MM.1S (cell line): ENCODE results near the gene FAM118A.

Experiments used
- DNase-seq: peaks from one replicate; pipeline ENCODE4 v3.0.0-alpha.2; 2015
- H2AFZ ChIP-seq: fragments of 300-600 bp; sonication (generic); 2 replicates; pipeline ENCODE4 v1.6.0; 2016; ENCODE audit warnings: antibody characterized with exemption, low read length
- H3F3A ChIP-seq: fragments of 300-600 bp; sonication (generic); 2 replicates; pipeline ENCODE4 v1.6.1; 2016; ENCODE audit warnings: mild to moderate bottlenecking, antibody characterized with exemption, low read length, moderate library complexity, mixed read lengths; ENCODE audit not compliant: insufficient read depth
- H3K27ac ChIP-seq: fragments of 300-600 bp; sonication (generic); 2 replicates; pipeline ENCODE4 v1.5.1; 2016; ENCODE audit warnings: mild to moderate bottlenecking, low read length
- H3K27me3 ChIP-seq: fragments of 300-600 bp; sonication (generic); replicated peaks from 2 replicates; pipeline ENCODE4 v1.6.0; 2016; ENCODE audit warnings: low read length; ENCODE audit not compliant: insufficient read depth
- H3K36me3 ChIP-seq: fragments of 300-600 bp; sonication (generic); replicated peaks from 2 replicates; pipeline ENCODE4 v1.6.1; 2016; ENCODE audit warnings: mild to moderate bottlenecking, low read length, mixed read lengths; ENCODE audit not compliant: insufficient read depth
- H3K4me1 ChIP-seq: fragments of 300-600 bp; sonication (generic); 2 replicates; pipeline ENCODE4 v1.6.1; 2016; ENCODE audit warnings: low read length, mixed read lengths
- H3K4me2 ChIP-seq: fragments of 300-600 bp; sonication (generic); 2 replicates; pipeline ENCODE4 v1.6.0; 2016; ENCODE audit warnings: low read depth, low read length
- H3K4me3 ChIP-seq: fragments of 300-600 bp; sonication (generic); 2 replicates; pipeline ENCODE4 v1.5.1; 2016; ENCODE audit warnings: low read length, mixed read lengths
- H3K79me2 ChIP-seq: fragments of 300-600 bp; sonication (generic); 2 replicates; pipeline ENCODE4 v1.6.1; 2016; ENCODE audit warnings: mixed run types, low read length, mixed read lengths
- H3K9ac ChIP-seq: fragments of 300-600 bp; sonication (generic); 2 replicates; pipeline ENCODE4 v1.6.1; 2016; ENCODE audit warnings: low read length, mixed read lengths
- H3K9me2 ChIP-seq: fragments of 300-600 bp; sonication (generic); replicated peaks from 2 replicates; pipeline ENCODE4 v1.6.1; 2016; ENCODE audit warnings: mild to moderate bottlenecking, low read length, mixed read lengths; ENCODE audit not compliant: insufficient read depth
- H3K9me3 ChIP-seq: fragments of 300-600 bp; sonication (generic); replicated peaks from 2 replicates; pipeline ENCODE4 v1.6.1; 2016; ENCODE audit warnings: mild to moderate bottlenecking, low read length, mixed read lengths; ENCODE audit not compliant: insufficient read depth
- H4K20me1 ChIP-seq: fragments of 300-600 bp; sonication (generic); 2 replicates; pipeline ENCODE4 v1.6.1; 2016; ENCODE audit warnings: mild to moderate bottlenecking, low read length, moderate library complexity, mixed read lengths; ENCODE audit not compliant: insufficient read depth
- EZH2 ChIP-seq: fragments of 300-600 bp; sonication (generic); optimal IDR thresholded peaks from 2 replicates; pipeline ENCODE3; 2017; ENCODE audit warnings: low read depth, mild to moderate bottlenecking, antibody characterized with exemption, low read length, mixed read lengths
- EZH2phosphoT487 ChIP-seq: fragments of 300-600 bp; sonication (generic); IDR thresholded peaks from 2 replicates; pipeline ENCODE4 v1.6.1; 2018; ENCODE audit warnings: antibody characterized with exemption, low read length
- TF ChIP-seq, protein P1 (sequence below): fragments of 300-600 bp; sonication (generic); IDR thresholded peaks from 2 replicates; pipeline ENCODE4 v1.5.1; 2016; ENCODE audit warnings: antibody characterized with exemption, low read length, mixed read lengths

The FAM118A gene

DNA sequence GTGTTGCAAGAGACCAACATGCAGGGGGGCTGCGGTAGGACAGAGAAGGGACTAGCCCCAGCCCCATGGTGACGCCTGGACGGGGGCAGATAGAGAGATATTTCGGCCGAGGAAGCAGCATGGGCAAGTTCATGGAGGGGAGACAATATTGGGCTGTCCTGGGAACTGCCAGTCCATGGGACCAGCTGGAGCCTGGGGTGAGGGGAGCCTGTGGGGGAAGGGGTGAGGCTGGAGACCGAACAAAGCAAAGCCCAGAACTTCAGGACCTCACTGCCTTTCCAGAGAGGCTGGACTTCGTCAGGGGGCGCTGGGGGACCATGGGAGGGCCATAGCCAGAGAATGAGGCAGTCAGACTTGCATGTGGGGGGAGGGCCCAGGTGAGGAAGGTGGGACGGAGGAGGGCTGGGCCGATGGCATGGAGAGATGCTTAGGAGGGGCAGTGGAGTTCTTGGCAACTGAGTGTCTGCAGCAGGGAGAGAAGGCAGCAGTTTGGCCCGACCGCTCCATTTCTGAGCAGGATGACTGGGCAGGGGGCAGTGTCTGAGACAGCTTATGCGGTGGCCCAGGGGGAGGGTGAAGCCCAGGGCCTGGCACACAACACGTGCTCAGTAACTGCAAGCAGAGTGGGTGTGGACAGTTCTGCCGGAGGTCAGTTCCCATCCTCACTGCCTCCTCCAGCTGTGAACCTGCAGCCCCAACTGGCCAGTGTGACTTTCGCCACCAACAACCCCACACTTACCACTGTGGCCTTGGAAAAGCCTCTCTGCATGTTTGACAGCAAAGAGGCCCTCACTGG lies 24.3 kb upstream of the FAM118A start:
- no peak overlapping the region; the same call in 1 of the 2 replicates for H3K4me3 ChIP-seq
- H3K4me2 ChIP-seq = peak overlapping the region; percentile 79; the same call in 1 of the 2 replicates
- H3F3A ChIP-seq = no peaks in the 10 kb centered on the region
- H3K36me3 ChIP-seq = no peaks in the 10 kb centered on the region
- no peaks in the 10 kb centered on the region for H4K20me1 ChIP-seq
- H3K9ac ChIP-seq = no peak overlapping the region
- no peaks in the 10 kb centered on the region for H3K79me2 ChIP-seq
- peaks cover 18% of the 10 kb centered on the region for H3K27me3 ChIP-seq
- no peaks in the 10 kb centered on the region for H3K9me3 ChIP-seq
- DNase-seq = no peak
- H3K4me1 ChIP-seq = peaks cover 4% of the 10 kb centered on the region; the same call in 1 of the 2 replicates
- no peak overlapping the region for H3K27ac ChIP-seq
- H2AFZ ChIP-seq = 0 out of 2 replicates have a peak overlapping the region, but pooled peaks have one; percentile 39
- TF ChIP-seq EZH2 (no peak), EZH2phosphoT487 (no peak)
- TF ChIP-seq, protein P1, sequence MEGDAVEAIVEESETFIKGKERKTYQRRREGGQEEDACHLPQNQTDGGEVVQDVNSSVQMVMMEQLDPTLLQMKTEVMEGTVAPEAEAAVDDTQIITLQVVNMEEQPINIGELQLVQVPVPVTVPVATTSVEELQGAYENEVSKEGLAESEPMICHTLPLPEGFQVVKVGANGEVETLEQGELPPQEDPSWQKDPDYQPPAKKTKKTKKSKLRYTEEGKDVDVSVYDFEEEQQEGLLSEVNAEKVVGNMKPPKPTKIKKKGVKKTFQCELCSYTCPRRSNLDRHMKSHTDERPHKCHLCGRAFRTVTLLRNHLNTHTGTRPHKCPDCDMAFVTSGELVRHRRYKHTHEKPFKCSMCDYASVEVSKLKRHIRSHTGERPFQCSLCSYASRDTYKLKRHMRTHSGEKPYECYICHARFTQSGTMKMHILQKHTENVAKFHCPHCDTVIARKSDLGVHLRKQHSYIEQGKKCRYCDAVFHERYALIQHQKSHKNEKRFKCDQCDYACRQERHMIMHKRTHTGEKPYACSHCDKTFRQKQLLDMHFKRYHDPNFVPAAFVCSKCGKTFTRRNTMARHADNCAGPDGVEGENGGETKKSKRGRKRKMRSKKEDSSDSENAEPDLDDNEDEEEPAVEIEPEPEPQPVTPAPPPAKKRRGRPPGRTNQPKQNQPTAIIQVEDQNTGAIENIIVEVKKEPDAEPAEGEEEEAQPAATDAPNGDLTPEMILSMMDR = no peak
- no peaks in the 10 kb centered on the region for H3K9me2 ChIP-seq

DNA sequence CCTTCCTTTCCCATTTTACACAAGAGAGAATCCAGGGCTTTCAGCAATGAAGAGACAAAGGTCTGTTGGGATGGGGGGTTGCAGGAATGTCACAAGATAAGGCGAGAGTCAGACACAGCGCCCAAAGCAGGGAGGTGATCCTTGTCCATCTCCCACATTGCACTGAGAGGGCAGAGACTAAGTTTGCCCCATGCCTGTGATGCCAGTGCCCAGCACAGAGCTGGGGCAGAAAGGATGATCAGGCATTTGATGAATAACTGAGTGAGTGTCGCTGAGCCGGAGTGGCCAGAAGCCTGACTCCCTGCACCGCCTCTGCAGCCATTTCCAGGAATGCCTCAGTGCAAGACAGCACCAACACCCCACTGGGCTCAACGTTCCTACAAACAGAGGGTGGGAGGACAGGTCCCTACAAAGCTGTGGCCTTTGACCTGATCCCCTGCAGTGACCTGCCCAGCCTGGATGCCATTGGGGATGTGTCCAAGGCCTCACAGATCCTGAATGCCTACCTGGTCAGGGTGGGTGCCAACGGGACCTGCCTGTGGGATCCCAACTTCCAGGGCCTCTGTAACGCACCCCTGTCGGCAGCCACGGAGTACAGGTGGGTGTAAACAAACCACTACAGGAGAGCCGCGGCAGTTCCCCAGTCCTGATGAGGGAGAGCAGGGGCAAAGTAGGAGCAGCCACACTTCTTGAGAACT lies 22.7 kb upstream of the FAM118A start:
- Histone ChIP-seq H3K27ac (no peak overlapping the region), H3K4me1 (peaks cover 4% of the 10 kb centered on the region; the same call in 1 of the 2 replicates), H3F3A (no peaks in the 10 kb centered on the region), H2AFZ (no peak overlapping the region), H3K36me3 (no peaks in the 10 kb centered on the region), H3K9me2 (no peaks in the 10 kb centered on the region), H3K9ac (no peak overlapping the region), H3K79me2 (no peaks in the 10 kb centered on the region), H3K4me2 (no peak overlapping the region), H3K4me3 (no peak overlapping the region), H4K20me1 (no peaks in the 10 kb centered on the region), H3K9me3 (no peaks in the 10 kb centered on the region), H3K27me3 (peaks cover 18% of the 10 kb centered on the region)
- TF ChIP-seq EZH2 (no peak), EZH2phosphoT487 (no peak)
- TF ChIP-seq, protein P1 = no peak
- DNase-seq = no peak

DNA sequence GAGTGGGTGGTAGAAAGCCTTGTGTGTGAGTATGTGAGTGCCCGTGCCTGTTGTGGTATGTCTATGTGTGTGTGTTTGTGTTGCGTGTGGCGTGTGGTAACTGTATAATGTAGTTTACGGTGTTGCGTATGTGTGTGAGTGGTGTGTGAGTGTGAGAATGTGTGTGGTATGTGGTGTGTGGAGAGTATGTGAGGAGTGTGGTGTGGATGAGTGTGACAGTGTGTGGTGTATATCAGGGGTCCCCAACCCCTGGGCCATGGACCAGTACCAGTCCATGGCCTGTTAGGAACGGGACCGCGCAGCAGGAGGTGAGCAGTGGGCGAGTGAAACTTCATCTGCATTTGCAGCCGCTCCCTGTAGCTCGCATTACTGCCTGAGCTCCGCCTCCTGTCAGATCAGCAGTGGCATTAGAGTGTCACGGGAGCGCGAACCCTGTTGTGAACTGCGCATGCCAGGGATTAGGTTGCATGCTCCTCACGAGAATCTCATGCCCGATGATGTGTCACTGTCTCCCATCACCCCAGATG lies 19.3 kb upstream of the FAM118A start:
- no peak overlapping the region for H3K27ac ChIP-seq
- no peaks in the 10 kb centered on the region; the same call in 1 of the 2 replicates for H3K4me1 ChIP-seq

More for the DNA sequence above, 19.3 kb upstream of the FAM118A start:
- no peak for DNase-seq
- Histone ChIP-seq H3K9ac (no peak overlapping the region), H3K27me3 (peaks cover 4% of the 10 kb centered on the region; the same call in 1 of the 2 replicates), H3K79me2 (no peaks in the 10 kb centered on the region), H2AFZ (no peak overlapping the region), H3K9me2 (no peaks in the 10 kb centered on the region), H3K9me3 (no peaks in the 10 kb centered on the region), H4K20me1 (no peaks in the 10 kb centered on the region), H3K4me2 (no peak overlapping the region), H3K4me3 (no peak overlapping the region), H3K36me3 (no peaks in the 10 kb centered on the region), H3F3A (no peaks in the 10 kb centered on the region)
- no peak for TF ChIP-seq EZH2phosphoT487
